Common myeloid progenitor, CD34-positive (primary cell): ENCODE results near the gene ZNF436.

Source experiments
- CTCF ChIA-PET: fragments of 350-600 bp; sonication (Branson Sonifier 250); formaldehyde crosslinking; loops from one replicate; lab custom pipeline; 2021; ENCODE audit warnings: antibody characterized with exemption; lab: Charles Lee
- POLR2A ChIA-PET: fragments of 350-600 bp; sonication (Branson Sonifier 250); formaldehyde crosslinking; loops from one replicate; lab custom pipeline; 2021; ENCODE audit warnings: antibody characterized with exemption; lab: Charles Lee
- DNase-seq, 3 donors: peaks; one replicate each; pipeline versions ENCODE4 v3.0.0 to v3.0.0-alpha.2; 2013
- H3K27ac ChIP-seq, 2 experiments: 1 replicate in 1 of 2; 2 replicates in 1 of 2; pipeline ENCODE4 v1.7.0; 2013; ENCODE audit warnings: inconsistent platforms in 2 of 2, low read length in 2 of 2, mild to moderate bottlenecking in 2 of 2, low read depth in 1 of 2, moderate library complexity in 1 of 2; ENCODE audit not compliant: severe bottlenecking in 2 of 2, insufficient read depth in 1 of 2, poor library complexity in 1 of 2
- H3K27me3 ChIP-seq, 5 experiments: replicated peaks in 2 of 5; 1 replicate in 3 of 5; 2 replicates in 2 of 5; pipeline versions ENCODE4 v1.6.1 to v1.7.0; 2013; ENCODE audit warnings: low read length in 4 of 5, mild to moderate bottlenecking in 2 of 5, moderate library complexity in 2 of 5, inconsistent platforms in 1 of 5; ENCODE audit not compliant: insufficient read depth in 5 of 5, control insufficient read depth in 4 of 5
- H3K36me3 ChIP-seq, 4 experiments: 1 replicate in 2 of 4; 2 replicates in 2 of 4; pipeline versions ENCODE4 v1.6.1 to v1.7.0; 2013; ENCODE audit warnings: low read length in 3 of 4, control low read depth in 1 of 4, mild to moderate bottlenecking in 1 of 4; ENCODE audit not compliant: control insufficient read depth in 4 of 4, insufficient read depth in 4 of 4
- H3K4me1 ChIP-seq, 4 experiments: 1 replicate in 3 of 4; 2 replicates in 1 of 4; pipeline versions ENCODE4 v1.6.1 to v1.7.1; 2013; ENCODE audit warnings: low read length in 3 of 4, mild to moderate bottlenecking in 3 of 4, control low read depth in 1 of 4, inconsistent platforms in 1 of 4, moderate library complexity in 1 of 4; ENCODE audit not compliant: control insufficient read depth in 4 of 4, insufficient read depth in 4 of 4; ENCODE audit errors: control extremely low read depth in 1 of 4
- H3K4me3 ChIP-seq, 7 experiments: 1 replicate in 4 of 7; 2 replicates in 3 of 7; pipeline versions ENCODE4 v1.5.1 to v1.7.0; 2013; ENCODE audit warnings: mild to moderate bottlenecking in 7 of 7, low read length in 6 of 7, moderate library complexity in 6 of 7, inconsistent platforms in 2 of 7, low read depth in 2 of 7, control low read depth in 1 of 7; ENCODE audit not compliant: insufficient read depth in 4 of 7, control insufficient read depth in 1 of 7; ENCODE audit errors: extremely low read depth in 1 of 7
- H3K9me3 ChIP-seq, 5 experiments: 1 replicate in 4 of 5; 2 replicates in 1 of 5; pipeline versions ENCODE4 v1.6.1 to v1.7.1; 2013; ENCODE audit warnings: low read length in 4 of 5, mild to moderate bottlenecking in 2 of 5, inconsistent platforms in 1 of 5, low read depth in 1 of 5, moderate library complexity in 1 of 5; ENCODE audit not compliant: control insufficient read depth in 4 of 5, insufficient read depth in 2 of 5; ENCODE audit errors: control extremely low read depth in 1 of 5
- WGBS: methylation state at CpG from one replicate; pipeline ENCODE4 v1.1.5; 2013; ENCODE audit not compliant: insufficient coverage; 5-methylcytosine and 5-hydroxymethylcytosine counted together

ZNF436 gene

DNA sequence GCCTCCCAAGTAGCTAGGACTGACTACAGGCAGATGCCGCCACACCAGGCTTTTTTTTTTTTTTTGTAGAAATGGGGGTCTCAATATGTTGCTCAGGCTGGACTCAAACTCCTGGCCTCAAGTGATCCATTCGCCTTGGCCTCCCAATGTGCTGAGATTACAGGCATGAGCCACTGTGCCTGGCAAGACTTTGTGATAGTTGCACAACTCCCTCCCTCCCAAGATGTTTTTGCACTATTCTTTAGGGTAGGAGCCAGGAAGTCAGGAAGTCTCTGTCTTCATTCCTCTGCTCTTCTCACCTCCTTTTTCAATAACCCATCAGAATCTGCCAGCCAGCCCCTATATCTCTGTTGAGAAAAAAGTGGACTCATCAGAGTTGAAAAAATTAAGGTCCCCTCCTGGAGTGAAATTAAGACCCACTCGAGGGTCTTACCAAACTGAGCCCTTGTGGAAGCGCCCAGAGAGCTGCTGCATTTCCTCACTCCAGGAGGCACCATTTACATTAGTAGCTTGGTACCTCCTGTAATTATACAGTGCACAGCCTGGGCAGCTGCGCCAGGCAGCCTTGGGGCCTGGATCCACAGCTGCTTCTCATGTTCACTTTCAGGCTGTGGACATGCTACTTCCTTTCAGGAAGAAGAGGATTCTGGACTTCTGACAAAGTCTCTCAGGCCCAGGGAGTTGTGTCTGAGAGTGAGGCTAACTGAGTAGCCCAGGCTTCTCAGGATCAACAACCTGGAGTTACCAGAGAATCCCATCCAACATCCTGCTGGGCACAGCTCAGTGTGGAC is 30.9 kb upstream of the ZNF436 start:
- Histone ChIP-seq H3K27ac (no peak overlapping the region), H3K4me3 (no peak overlapping the region), H3K9me3 (no peaks in the 10 kb centered on the region), H3K36me3 (no peaks in the 10 kb centered on the region), H3K27me3 (no peaks in the 10 kb centered on the region), H3K4me1 (peaks cover 0 to 18% (median 5%) of the 10 kb centered on the region in 4 experiments)
- WGBS: 95% methylated on average over 3 of the region's 5 CpGs
- POLR2A ChIA-PET: no interaction called here
- CTCF ChIA-PET: no interaction called here
- no peak for DNase-seq

DNA sequence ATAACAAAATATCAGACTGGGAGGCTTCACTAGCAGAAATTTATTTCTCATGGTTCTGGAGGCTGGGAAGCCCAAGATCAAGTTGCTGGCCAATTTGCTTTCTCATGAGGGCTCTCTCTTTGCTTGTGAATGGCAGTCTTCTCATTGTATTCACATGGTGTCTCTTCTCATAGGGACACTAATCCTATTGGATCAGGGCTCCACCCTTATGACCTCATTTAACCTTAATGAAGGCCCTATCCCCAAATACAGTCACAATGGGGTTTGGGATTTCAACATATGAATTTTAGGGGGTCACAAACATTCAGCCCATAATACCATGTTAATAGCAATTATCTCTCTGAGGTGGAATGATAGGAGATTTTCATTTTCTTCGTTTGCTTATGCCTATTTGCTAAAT is 29.6 kb upstream of the ZNF436 start:
- Histone ChIP-seq H3K27me3 (no peaks in the 10 kb centered on the region), H3K27ac (no peak overlapping the region), H3K4me1 (peaks cover 0 to 18% (median 4%) of the 10 kb centered on the region in 4 experiments), H3K9me3 (no peaks in the 10 kb centered on the region), H3K4me3 (no peak overlapping the region), H3K36me3 (no peaks in the 10 kb centered on the region)
- DNase-seq: no peak
- WGBS: no CpG with 5 or more reads among the region's 1 CpG
- POLR2A ChIA-PET: no interaction called here
- CTCF ChIA-PET: no interaction called here

GRCh38 chr1:23397908-23398307 is 28.3 kb upstream of the ZNF436 start:
- Histone ChIP-seq H3K36me3 (no peaks in the 10 kb centered on the region), H3K9me3 (no peaks in the 10 kb centered on the region), H3K4me3 (no peak overlapping the region), H3K4me1 (peaks cover 0 to 8% (median 0%) of the 10 kb centered on the region in 4 experiments), H3K27ac (no peak overlapping the region), H3K27me3 (no peaks in the 10 kb centered on the region)
- ChIA-PET POLR2A (no interaction called here), CTCF (no interaction called here)
- DNase-seq: no peak
- WGBS: 97% methylated on average over 5 of the region's 7 CpGs

DNA sequence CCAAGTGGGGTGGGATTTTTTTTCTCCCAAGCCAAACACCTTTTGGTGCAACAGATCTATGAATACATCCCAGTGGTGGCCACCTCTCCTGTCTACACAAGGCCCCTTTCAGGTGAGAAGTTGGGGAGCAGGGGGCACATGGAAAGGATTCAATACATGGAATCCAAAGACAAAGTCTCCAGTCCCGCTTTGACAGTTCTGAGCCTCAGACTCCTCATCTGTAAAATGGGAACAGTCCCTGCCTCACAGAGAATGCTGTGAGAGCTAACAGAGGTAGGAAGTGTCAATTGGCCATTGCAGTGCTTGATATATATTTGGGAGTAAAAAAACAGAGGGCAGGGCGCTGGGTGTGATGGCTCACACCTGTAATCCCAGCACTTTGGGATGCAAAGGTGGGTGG is 26.7 kb upstream of the ZNF436 start:
- no peak overlapping the region for H3K27ac ChIP-seq
- H3K36me3 ChIP-seq: no peaks in the 10 kb centered on the region
- H3K4me3 ChIP-seq: no peak overlapping the region
- ChIA-PET POLR2A (no interaction called here), CTCF (interaction anchor here (1.2 kb wide), 1 partner anchor 26 kb away, joined by 3 read pairs; the partner anchor contains the start of gene ZNF436)
- no peaks in the 10 kb centered on the region for H3K9me3 ChIP-seq
- WGBS: 100% methylated on average over 2 of the region's 2 CpGs
- DNase-seq: no peak
- H3K27me3 ChIP-seq: no peaks in the 10 kb centered on the region
- H3K4me1 ChIP-seq: no peaks in the 10 kb centered on the region

GRCh38 chr1:23395849-23396248 is 26.2 kb upstream of the ZNF436 start:
- Histone ChIP-seq H3K36me3 (no peaks in the 10 kb centered on the region), H3K9me3 (no peaks in the 10 kb centered on the region), H3K27me3 (no peaks in the 10 kb centered on the region), H3K27ac (no peak overlapping the region), H3K4me3 (no peak overlapping the region), H3K4me1 (no peaks in the 10 kb centered on the region)
- POLR2A ChIA-PET: no interaction called here
- 83% methylated on average over 3 of the region's 4 CpGs for WGBS
- CTCF ChIA-PET: interaction anchor here (0.6 to 1.2 kb wide), 2 partner anchors 26 to 50 kb away, joined by 3 read pairs; partner anchors contain the start of gene ZNF436
- no peak for DNase-seq

DNA sequence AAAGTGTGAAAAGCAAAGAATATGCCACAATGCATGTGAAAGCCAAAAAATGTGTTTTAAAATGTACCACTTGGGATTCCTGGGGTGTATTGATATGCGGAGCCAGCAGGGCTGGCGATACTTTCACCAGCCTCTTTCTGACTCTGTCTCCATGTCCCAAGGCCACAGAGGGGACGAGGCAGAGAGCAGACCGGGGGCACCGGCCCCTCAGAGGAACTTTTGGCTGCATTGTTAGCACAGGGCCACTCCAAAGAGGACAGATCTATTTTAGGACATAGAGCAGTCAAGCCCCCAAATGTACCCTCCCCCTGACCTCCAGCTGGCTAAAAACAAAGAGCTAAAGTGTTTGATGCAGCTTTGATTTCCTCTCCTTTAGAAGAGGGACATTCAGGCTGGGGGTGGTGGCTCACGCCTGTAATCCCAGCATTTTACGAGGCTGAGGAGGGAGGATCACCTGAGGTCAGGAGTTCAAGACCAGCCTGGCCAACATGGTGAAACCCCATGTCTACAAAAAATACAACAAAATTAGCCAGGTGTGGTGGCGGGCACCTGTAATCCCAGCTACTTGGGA is 25.6 kb upstream of the ZNF436 start:
- Histone ChIP-seq H3K9me3 (no peaks in the 10 kb centered on the region), H3K4me3 (no peak overlapping the region), H3K4me1 (no peaks in the 10 kb centered on the region), H3K27ac (no peak overlapping the region), H3K27me3 (no peaks in the 10 kb centered on the region), H3K36me3 (no peaks in the 10 kb centered on the region)
- CTCF ChIA-PET: interaction anchor here (0.6 kb wide), 1 partner anchor 50 kb away, joined by 3 read pairs; no protein-coding TSS in a partner anchor
- POLR2A ChIA-PET: no interaction called here
- DNase-seq: no peak
- 80% methylated on average over 5 of the region's 8 CpGs for WGBS

GRCh38 chr1:23394684-23395083 is 25.0 kb upstream of the ZNF436 start:
- Histone ChIP-seq H3K36me3 (no peaks in the 10 kb centered on the region), H3K27me3 (no peaks in the 10 kb centered on the region), H3K9me3 (no peaks in the 10 kb centered on the region), H3K4me1 (peaks cover 0 to 4% (median 4%) of the 10 kb centered on the region in 4 experiments), H3K27ac (no peak overlapping the region), H3K4me3 (no peak overlapping the region)
- POLR2A ChIA-PET: no interaction called here
- 90% methylated on average over 2 of the region's 7 CpGs for WGBS
- DNase-seq: no peak
- CTCF ChIA-PET: interaction anchor here (0.8 kb wide), 1 partner anchor 10 kb away, joined by 4 read pairs; no protein-coding TSS in a partner anchor
